GM06990 (cell line): ENCODE measurements around the gene CEP192.

Source experiments
- DNase-seq: peaks from one replicate; pipeline ENCODE4 v3.0.0-alpha.2; 2011; ENCODE audit not compliant: insufficient read length; ENCODE audit errors: extremely low read depth
- H3K27me3 ChIP-seq: replicated peaks from 2 replicates; pipeline ENCODE4 v1.6.0; 2011; ENCODE audit warnings: low read length; ENCODE audit not compliant: control insufficient read depth, insufficient read depth
- H3K36me3 ChIP-seq: 2 replicates; pipeline ENCODE4 v1.5.1; 2011; ENCODE audit warnings: low read length; ENCODE audit not compliant: control insufficient read depth, insufficient read depth
- H3K4me3 ChIP-seq: replicated peaks from 2 replicates; pipeline ENCODE4 v1.5.1; 2011; ENCODE audit warnings: low read depth, mild to moderate bottlenecking, control low read depth, low read length
- TF ChIP-seq, protein P1 (sequence below): IDR thresholded peaks from 2 replicates; pipeline ENCODE4 v1.5.1; 2011; ENCODE audit warnings: low read length, control low read depth, mild to moderate bottlenecking, inconsistent platforms; ENCODE audit not compliant: insufficient read depth, poor library complexity, severe bottlenecking

CEP192 gene

DNA sequence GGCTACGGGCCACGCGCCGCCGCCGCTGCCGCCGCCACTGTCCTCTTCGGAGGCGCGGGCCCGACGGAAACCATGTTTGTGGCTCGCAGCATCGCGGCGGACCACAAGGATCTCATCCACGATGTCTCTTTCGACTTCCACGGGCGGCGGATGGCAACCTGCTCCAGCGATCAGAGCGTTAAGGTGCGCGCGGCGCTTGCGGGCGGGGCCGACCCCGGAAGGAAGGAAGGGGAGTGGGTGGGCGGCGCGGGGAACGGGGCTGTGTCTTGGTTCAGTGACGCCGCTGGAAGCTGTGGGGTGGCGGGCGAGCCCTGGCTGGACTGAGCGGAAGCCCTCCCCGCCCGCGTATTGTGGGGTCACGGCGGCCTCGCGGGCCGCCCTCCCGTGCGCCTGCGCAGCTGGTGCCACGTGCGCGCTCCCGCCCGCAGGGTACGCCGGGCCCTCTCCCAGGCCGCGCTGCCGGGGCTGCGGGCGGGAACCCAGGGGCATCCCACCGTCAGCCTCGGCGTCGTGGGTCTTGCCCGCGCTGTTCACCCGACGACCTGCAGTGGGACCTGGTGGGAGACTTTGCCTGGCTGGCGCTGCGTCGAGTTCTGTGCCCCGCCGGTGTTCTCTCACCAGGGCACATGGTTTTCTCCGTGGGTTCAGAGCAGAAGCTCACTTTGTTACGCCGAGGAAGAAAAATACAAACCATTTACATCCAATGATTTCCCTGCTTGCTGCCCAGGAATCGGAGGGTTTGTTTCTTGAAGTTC, 42.9 kb upstream of the CEP192 start:
- DNase-seq = peak; percentile 97
- Histone ChIP-seq H3K27me3 (no peaks in the 10 kb centered on the region), H3K4me3 (peak overlapping the region; percentile 80), H3K36me3 (no peaks in the 10 kb centered on the region; the same call in 1 of the 2 replicates)
- TF ChIP-seq, protein P1, sequence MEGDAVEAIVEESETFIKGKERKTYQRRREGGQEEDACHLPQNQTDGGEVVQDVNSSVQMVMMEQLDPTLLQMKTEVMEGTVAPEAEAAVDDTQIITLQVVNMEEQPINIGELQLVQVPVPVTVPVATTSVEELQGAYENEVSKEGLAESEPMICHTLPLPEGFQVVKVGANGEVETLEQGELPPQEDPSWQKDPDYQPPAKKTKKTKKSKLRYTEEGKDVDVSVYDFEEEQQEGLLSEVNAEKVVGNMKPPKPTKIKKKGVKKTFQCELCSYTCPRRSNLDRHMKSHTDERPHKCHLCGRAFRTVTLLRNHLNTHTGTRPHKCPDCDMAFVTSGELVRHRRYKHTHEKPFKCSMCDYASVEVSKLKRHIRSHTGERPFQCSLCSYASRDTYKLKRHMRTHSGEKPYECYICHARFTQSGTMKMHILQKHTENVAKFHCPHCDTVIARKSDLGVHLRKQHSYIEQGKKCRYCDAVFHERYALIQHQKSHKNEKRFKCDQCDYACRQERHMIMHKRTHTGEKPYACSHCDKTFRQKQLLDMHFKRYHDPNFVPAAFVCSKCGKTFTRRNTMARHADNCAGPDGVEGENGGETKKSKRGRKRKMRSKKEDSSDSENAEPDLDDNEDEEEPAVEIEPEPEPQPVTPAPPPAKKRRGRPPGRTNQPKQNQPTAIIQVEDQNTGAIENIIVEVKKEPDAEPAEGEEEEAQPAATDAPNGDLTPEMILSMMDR = no peak

- H3K4me3 ChIP-seq = no peak overlapping the region
- no peaks in the 10 kb centered on the region for H3K27me3 ChIP-seq
- no peak for DNase-seq
- H3K36me3 ChIP-seq = peaks cover 4% of the 10 kb centered on the region
- TF ChIP-seq, protein P1 = no peak
These were observed 32.7 kb upstream of the CEP192 start for GRCh38 chr18:12958478-12958877.

DNA sequence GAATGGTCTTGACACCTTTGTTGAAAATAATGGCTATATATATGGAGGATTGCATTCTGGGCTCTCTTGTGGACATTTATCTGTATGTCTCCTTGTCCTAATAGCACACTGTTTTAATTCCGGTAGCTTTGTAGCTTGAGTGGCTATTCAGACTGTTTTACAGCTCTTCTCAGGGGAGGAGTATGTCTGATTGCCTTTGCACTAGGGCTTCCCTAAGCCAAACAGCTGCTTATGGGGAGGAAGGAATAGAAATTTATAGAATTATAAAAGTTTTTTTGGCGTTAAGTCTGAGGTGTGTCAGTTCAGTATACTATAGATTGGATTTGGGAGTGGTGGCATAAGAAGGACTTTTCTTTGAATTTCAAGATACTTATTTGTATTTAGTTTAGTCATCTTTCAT, 30.8 kb upstream of the CEP192 start:
- TF ChIP-seq, protein P1 = no peak
- no peak overlapping the region for H3K4me3 ChIP-seq

DNA sequence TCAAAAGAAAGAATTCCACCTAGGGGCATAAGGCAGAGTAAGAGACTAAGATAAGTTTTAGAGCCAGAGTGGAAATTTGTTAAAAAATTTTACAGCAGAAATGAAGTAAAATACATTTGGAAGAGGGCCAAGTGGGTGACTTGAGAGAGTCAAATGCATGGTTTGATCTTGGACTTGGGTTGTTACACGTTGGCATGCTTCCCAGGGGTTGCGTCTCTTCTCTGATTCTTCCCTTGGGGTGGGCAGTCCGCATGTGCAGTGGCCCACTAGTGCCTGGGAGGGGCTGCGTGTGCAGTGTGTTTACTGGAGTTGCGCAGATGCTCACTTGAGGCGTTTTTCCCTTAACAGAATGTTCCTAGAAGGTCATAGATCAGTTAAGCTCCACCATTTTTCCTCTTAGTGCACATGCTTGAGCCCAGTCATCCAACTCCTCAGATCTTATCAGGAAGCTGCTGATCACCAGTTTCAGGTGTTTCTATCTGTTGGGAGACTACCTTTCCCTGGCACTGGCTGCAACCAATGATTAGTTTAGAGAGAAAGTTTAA, 30.2 kb upstream of the CEP192 start:
- no peak for DNase-seq
- Histone ChIP-seq H3K36me3 (peaks cover 4% of the 10 kb centered on the region), H3K4me3 (no peak overlapping the region), H3K27me3 (no peaks in the 10 kb centered on the region)
- TF ChIP-seq, protein P1 = no peak

More for the DNA sequence above, 30.8 kb upstream of the CEP192 start:
- peaks cover 4% of the 10 kb centered on the region for H3K36me3 ChIP-seq
- H3K27me3 ChIP-seq = no peaks in the 10 kb centered on the region
- DNase-seq = no peak

DNA sequence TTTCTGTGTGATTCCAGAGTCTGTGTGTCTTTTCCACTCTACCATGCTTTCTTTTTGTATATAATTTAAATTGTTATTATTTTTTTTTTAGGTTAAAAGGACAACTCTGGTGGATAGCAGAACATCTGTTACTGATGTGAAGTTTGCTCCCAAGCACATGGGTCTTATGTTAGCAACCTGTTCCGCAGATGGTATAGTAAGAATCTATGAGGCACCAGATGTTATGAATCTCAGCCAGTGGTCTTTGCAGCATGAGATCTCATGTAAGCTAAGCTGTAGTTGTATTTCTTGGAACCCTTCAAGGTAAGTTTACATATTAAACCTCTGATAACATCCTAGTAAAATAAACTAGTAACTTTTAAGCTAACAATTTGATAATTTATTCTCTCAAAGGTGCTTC, 28.1 kb upstream of the CEP192 start:
- Histone ChIP-seq H3K27me3 (no peaks in the 10 kb centered on the region), H3K4me3 (no peak overlapping the region), H3K36me3 (peaks cover 2% of the 10 kb centered on the region)
- TF ChIP-seq, protein P1 = no peak
- DNase-seq = no peak

DNA sequence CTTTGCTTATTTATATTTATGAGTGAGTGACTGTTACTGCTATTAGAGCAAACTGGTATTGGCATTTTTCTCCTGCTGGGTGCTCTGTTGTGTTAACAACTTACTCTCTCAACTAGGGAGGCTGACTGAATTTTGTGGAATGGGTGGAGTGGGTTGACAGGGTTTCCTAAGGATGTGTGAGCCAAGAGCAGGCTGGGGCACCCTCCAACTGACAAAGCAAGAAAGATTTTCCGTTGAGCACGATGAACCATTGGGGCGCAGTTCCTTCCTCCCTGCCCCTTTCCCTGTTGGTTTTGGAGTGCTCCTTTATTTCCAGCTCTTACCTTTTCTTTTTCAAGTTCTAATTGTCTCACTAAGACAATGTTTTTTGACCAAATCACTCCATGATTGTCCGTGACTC, 23.0 kb upstream of the CEP192 start:
- no peak for DNase-seq
- no peaks in the 10 kb centered on the region for H3K27me3 ChIP-seq
- H3K36me3 ChIP-seq = peaks cover 2% of the 10 kb centered on the region
- TF ChIP-seq, protein P1 = no peak
- no peak overlapping the region for H3K4me3 ChIP-seq
